Mesangial cell (primary cell): Measurements from ENCODE around the gene LGALSL. TPM values are rescaled to one million over a fixed set of nuclear protein-coding genes. Genes with fewer than 3 reads are reported as not detected.

Experiments used
- total RNA-seq: library from RNA; depleted of rRNA; stranded (reverse); fragments of >200 nt; gene quantifications from 2 replicates; pipeline ENCODE4 v1.2.3, GENCODE V29; 2015

LGALSL gene
- total RNA-seq, result 3.3 and 4.7 TPM in 2 replicates

GRCh38 chr2:64453770-64454385 is at the start of gene LGALSL:
LGALSL (plus strand) TSS chr2:64454162; CDS start chr2:64454546, 384 bp downstream.

Other genes with a start within 250 kb of the LGALSL start
- 9.0 and 11.0 TPM in 2 replicates for gene AFTPH, start 70.2 kb downstream of the LGALSL start, total RNA-seq
- gene SERTAD2, start 199.8 kb downstream of the LGALSL start, total RNA-seq, result 11.6 and 15.6 TPM in 2 replicates